Loucy (cell line): Measurements from ENCODE around the gene COA8.

Experiments
- H2AFZ ChIP-seq: fragments of 200-600 bp; sonication (generic); 2 replicates; pipeline ENCODE4 v1.6.0; 2016; ENCODE audit warnings: antibody characterized with exemption, mild to moderate bottlenecking, low read length, moderate library complexity
- H3F3A ChIP-seq: fragments of 200-600 bp; 2 replicates; pipeline ENCODE4 v1.6.0; 2016; ENCODE audit warnings: antibody characterized with exemption, low read depth, mild to moderate bottlenecking
- H3K27me3 ChIP-seq: fragments of 200-600 bp; sonication (generic); 2 replicates; pipeline ENCODE4 v1.6.1; 2014; ENCODE audit warnings: low read length, mild to moderate bottlenecking; ENCODE audit not compliant: insufficient read depth, poor library complexity, severe bottlenecking
- H3K36me3 ChIP-seq: fragments of 200-600 bp; sonication (generic); 2 replicates; pipeline ENCODE4 v1.6.1; 2016; ENCODE audit warnings: low read length; ENCODE audit not compliant: insufficient read depth
- H3K4me1 ChIP-seq: fragments of 200-600 bp; sonication (generic); 2 replicates; pipeline ENCODE4 v1.5.1; 2014; ENCODE audit warnings: low read length, mild to moderate bottlenecking; ENCODE audit not compliant: insufficient read depth, poor library complexity, severe bottlenecking
- H3K4me2 ChIP-seq: fragments of 200-600 bp; sonication (generic); 2 replicates; pipeline ENCODE4 v1.6.0; 2014; ENCODE audit warnings: antibody characterized with exemption, low read length, low read depth, mild to moderate bottlenecking; ENCODE audit not compliant: poor library complexity, severe bottlenecking
- H3K4me3 ChIP-seq: fragments of 200-600 bp; sonication (generic); 2 replicates; pipeline ENCODE4 v1.5.1; 2014; ENCODE audit warnings: low read length, mild to moderate bottlenecking, mixed read lengths; ENCODE audit not compliant: poor library complexity, severe bottlenecking
- H3K79me2 ChIP-seq: fragments of 200-600 bp; sonication (generic); 2 replicates; pipeline ENCODE4 v1.6.1; 2014; ENCODE audit warnings: low read length; ENCODE audit not compliant: insufficient read depth
- H3K9ac ChIP-seq: fragments of 200-600 bp; sonication (generic); 2 replicates; pipeline ENCODE4 v1.6.0; 2014; ENCODE audit warnings: mild to moderate bottlenecking, low read depth, low read length, moderate library complexity; ENCODE audit not compliant: poor library complexity, severe bottlenecking
- H3K9me2 ChIP-seq: fragments of 200-600 bp; sonication (generic); replicated peaks from 2 replicates; pipeline ENCODE4 v1.6.1; 2016; ENCODE audit warnings: low read depth, low read length, mixed read lengths
- H3K9me3 ChIP-seq: fragments of 200-600 bp; sonication (generic); 2 replicates; pipeline ENCODE4 v1.6.1; 2014; ENCODE audit warnings: mild to moderate bottlenecking, antibody characterized with exemption, low read length, low read depth; ENCODE audit not compliant: insufficient read depth
- H4K20me1 ChIP-seq: fragments of 200-600 bp; sonication (generic); 2 replicates; pipeline ENCODE4 v1.6.0; 2014; ENCODE audit warnings: antibody characterized with exemption, low read length, mild to moderate bottlenecking; ENCODE audit not compliant: insufficient read depth, poor library complexity, severe bottlenecking
- CTCF ChIP-seq: fragments of 200-600 bp; sonication (generic); conservative IDR thresholded peaks from 2 replicates; pipeline ENCODE4 v1.5.1; 2014; ENCODE audit warnings: mild to moderate bottlenecking, antibody characterized with exemption, low read length
- EZH2phosphoT487 ChIP-seq: fragments of 200-600 bp; IDR thresholded peaks from 2 replicates; pipeline ENCODE4 v1.6.1; 2018; ENCODE audit warnings: antibody characterized with exemption, mild to moderate bottlenecking, moderate library complexity, borderline replicate concordance

Gene COA8

DNA sequence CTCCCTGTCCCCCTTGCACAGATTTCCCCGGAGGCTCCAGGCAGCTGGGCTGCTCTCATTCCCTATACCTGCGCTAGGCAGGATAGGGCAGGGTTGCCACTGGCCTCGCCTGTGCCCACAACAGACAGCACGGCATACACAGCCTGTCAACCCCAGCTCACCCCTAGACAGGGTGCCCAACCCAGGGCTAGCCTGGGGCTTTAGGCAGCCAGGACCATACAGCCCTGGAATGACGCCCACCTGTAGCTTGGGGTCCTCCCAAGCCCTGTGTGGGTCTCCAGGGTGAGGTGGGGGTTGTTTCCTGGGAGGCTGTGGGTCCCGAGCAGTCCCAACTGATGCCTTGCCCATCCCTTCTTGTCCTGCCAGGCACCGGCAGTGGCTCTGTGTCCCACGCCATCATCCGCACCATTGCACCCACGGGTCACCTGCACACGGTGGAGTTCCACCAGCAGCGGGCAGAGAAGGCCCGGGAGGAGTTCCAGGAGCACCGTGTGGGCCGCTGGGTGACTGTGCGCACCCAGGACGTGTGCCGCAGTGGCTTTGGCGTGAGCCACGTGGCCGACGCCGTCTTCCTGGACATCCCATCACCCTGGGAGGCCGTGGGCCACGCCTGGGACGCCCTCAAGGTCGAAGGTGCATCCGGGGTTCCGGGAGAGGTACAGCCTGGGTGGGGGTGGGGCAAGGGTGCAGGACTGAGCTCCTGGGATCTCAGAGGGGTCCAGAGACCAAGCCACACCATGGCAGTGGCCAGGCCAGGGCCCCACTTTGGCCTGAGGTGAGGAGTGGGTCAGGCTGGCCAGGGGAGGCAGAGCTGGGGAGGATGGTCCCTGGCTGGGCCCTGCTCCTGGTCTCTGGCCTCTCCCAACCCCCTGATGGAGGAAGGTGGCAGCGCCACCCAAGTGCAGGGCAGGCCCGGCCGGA lies 30.3 kb upstream of the COA8 start:
- no peaks in the 10 kb centered on the region for H3K36me3 ChIP-seq

GRCh38 chr14:103533137-103533998 lies 29.4 kb upstream of the COA8 start:
- Histone ChIP-seq H3F3A (no peaks in the 10 kb centered on the region), H3K9me3 (no peaks in the 10 kb centered on the region), H3K4me1 (peaks cover 10% of the 10 kb centered on the region), H3K9me2 (no peaks in the 10 kb centered on the region), H3K9ac (no peak overlapping the region), H3K36me3 (no peaks in the 10 kb centered on the region), H3K4me3 (no peak overlapping the region), H3K27me3 (no peaks in the 10 kb centered on the region), H4K20me1 (peaks cover 11% of the 10 kb centered on the region), H3K4me2 (no peak overlapping the region), H3K79me2 (peaks cover 26% of the 10 kb centered on the region; the same call in 1 of the 2 replicates), H2AFZ (no peak overlapping the region)
- TF ChIP-seq CTCF (no peak), EZH2phosphoT487 (no peak)

More for the DNA sequence above, 30.3 kb upstream of the COA8 start:
- Histone ChIP-seq H3K9me3 (no peaks in the 10 kb centered on the region), H3K9ac (no peak overlapping the region), H3K79me2 (peaks cover 31% of the 10 kb centered on the region; the same call in 1 of the 2 replicates), H3K4me2 (no peak overlapping the region), H3K4me1 (peaks cover 13% of the 10 kb centered on the region), H3F3A (no peaks in the 10 kb centered on the region), H2AFZ (no peak overlapping the region), H3K9me2 (no peaks in the 10 kb centered on the region), H3K4me3 (no peak overlapping the region), H3K27me3 (no peaks in the 10 kb centered on the region), H4K20me1 (peaks cover 11% of the 10 kb centered on the region)
- no peak for TF ChIP-seq EZH2phosphoT487
- TF ChIP-seq CTCF, result no peak

DNA sequence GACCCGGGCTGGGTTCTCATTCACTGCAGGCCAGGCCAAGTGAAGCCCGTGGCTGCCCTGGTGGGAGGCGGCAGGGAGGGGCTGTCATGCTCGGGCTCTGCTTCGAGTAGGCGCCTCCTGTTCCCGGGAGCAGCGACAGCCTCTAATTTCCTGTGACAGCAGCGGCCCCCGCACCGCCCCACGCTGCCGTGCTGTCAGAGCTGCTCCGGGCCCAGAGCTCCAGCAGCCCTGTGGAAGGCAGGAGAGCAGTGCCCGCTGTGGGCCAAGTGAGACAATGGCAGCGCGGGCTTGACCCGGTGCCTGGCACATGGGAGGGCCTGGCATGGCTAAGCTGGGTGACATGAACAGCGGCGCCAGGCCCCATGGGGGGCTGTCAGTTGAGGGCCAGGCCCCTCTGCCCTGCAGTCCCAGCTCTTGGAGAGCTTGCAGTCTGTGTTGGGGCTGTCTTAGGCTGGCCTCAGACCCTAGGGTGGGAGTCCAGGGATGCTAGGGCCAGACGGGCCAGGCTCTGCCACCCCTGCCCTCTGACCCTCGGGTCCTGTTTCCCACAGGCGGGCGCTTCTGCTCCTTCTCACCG lies 28.7 kb upstream of the COA8 start:
- Histone ChIP-seq H3K9ac (no peak overlapping the region), H3K9me2 (no peaks in the 10 kb centered on the region), H4K20me1 (peaks cover 11% of the 10 kb centered on the region), H2AFZ (no peak overlapping the region), H3K9me3 (no peaks in the 10 kb centered on the region), H3K4me3 (no peak overlapping the region), H3F3A (no peaks in the 10 kb centered on the region), H3K4me2 (no peak overlapping the region), H3K79me2 (peaks cover 20% of the 10 kb centered on the region; the same call in 1 of the 2 replicates), H3K36me3 (no peaks in the 10 kb centered on the region), H3K4me1 (peaks cover 5% of the 10 kb centered on the region), H3K27me3 (no peaks in the 10 kb centered on the region)
- no peak for TF ChIP-seq CTCF
- TF ChIP-seq EZH2phosphoT487, result no peak
